Stimulated activated CD8-positive, alpha-beta memory T cell treated with anti-CD3 and anti-CD28 coated beads, Interleukin-4, amount 100 ng/mL, for 4 hours (primary cell): ENCODE measurements around the gene RETN.

ENCODE experiments used
- DNase-seq, 2 donors: peaks; one replicate each; pipeline ENCODE4 v3.0.0-alpha.2; 2020; ENCODE audit warnings: low read depth in 2 of 2, low spot score in 1 of 2

Gene RETN, protein sequence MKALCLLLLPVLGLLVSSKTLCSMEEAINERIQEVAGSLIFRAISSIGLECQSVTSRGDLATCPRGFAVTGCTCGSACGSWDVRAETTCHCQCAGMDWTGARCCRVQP

DNA sequence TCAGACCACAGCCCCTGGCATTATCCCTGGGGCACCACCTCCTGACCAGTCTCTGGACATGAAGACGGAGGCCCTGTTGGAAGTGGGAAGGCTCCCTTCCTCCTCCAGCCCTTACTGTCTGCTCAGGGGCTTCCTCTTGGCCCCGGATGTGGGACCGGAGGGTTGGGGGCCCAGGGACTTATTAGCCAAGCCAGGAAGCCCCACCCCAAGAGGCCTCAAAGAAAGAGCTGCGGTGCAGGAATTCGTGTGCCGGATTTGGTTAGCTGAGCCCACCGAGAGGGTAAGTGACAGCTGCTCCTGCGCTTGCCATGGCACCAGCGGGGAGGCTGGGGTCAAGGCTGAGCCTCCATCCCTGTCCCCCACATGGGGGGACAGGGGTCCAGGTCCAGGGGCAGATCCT, at the start of gene RETN:
Gene RETN (plus strand): TSS at position 208 of the 400 bp plus-strand sequence. CDS start 278 bp downstream, outside the sequence.
- no peak for DNase-seq

- DNase-seq: no peak
These were observed 49.0 kb upstream of the RETN start for GRCh38 chr19:7619671-7620441.

- no peak for DNase-seq
These were observed 48.1 kb upstream of the RETN start for GRCh38 chr19:7620442-7621412.

DNA sequence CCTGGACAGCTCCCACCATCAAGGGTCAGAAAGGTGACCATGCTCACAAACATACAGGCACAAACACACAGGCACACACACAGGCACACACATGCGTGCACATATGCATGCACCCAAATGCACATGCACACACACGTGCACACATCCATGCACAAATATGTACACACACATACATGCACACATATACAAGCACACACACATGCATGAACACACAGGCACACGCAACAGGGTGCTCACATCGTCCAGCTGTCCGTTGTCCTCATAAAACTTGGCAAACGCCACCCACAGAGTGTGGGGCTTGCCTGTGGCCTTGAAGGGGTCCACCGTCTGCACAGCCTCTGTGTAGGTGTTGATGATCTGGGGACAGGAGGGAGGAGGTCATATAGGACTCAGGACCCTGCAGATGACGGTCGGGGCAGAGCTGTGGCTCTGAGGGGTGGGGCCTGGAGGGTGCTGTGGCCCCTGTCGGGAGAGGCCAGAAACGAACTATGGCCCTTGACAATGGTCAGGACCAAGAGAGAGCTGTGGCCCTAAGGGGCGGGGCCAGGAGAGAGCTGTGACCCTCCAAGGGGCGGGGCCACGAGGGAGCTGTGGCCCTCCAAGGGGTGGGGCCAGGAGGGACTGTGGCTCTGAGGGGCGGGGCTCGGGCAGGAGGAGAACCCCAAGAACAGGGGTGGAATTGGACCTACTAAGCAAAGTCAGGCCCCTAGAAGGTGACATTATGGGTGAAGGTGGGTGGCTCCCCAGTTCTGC, 45.7 kb upstream of the RETN start:
- no peak for DNase-seq

- DNase-seq: no peak
These were observed 44.9 kb upstream of the RETN start for GRCh38 chr19:7623725-7624603.

- no peak for DNase-seq
These were observed 44.0 kb upstream of the RETN start for GRCh38 chr19:7624810-7625209.

DNA sequence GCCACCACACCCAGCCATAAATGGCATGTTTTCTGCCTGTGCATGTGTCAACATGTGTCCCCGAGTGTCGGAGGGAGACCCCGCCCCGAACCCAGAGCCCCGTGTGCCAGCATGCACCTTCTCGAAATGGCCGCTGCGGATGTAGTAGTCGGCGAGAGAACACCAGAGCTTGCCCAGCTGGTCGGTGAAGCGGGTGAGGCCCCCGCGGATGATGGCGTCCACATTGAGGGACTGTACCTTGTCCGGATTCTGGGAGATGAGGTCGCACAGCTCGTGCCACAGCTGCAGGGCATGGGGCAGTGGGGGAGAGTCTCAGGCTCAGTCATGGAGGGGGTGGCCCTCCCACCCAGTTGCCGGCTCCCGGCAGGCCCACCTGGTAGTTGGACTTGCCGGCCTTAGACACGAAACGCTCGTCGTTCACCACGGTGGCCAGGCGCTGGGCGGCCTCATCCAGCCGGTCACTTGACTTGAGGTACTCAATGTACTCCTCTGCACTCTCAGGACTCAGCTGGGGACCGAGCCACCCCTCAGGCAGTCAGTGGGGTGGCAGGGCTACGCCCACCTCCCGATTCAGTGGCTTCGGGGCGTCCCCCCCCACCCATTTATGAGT, 43.0 kb upstream of the RETN start:
- no peak for DNase-seq

DNA sequence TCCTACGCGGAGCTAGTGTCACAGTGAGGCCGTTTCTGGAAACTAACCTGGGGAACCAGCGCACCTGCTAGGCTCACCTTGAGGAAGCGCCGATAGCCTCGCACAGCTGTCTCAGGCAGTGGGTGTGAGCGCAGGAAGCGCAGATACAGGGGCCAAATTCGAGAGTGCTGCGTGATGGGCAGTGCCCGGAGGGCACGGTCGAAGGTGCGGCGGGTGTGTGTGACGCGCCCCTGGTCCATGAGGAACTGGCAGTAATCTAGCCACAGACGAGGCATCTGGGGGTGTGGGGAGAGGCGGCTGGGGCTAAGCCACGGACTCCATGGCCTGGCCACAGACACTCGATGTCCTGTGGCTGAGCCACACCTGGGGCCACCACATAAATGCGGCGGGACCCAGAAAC, 41.7 kb upstream of the RETN start:
- DNase-seq: no peak

- no peak for DNase-seq
These were observed 40.1 kb upstream of the RETN start for GRCh38 chr19:7628589-7629311.

DNA sequence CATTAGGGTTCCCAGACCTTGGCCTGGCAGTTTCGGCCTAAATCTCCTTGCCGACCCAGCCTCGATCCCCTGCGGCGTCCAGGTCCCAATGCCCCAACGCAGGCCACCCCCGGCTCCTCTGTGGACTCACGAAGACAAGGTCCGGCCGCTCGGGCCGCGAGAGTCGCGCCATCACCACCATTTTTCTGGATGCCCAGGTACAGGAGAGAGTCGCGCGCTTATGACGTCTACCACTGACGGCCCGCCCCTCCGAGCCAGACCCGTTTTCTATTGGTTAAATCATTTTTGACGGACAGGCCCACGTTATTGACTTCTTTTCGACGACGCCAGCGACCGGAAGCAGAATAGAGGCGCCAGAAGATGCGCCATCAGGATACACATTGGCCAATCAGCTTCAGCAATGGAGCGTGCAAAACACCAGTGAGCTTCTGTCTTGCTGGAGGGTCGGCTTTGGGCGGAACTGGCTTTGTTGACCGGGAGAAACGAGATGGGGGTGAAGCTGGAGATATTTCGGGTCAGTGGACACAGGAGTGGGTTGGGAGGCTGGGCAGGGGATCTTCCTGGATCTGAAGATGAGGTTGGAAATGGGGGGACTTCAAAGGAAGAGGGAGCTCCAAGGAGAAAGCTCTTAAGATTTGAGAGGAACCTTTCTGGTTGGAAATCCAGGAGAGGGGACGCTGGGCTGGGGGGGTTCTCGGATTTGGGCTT, 39.3 kb upstream of the RETN start, which contains the start of the genes PET100 and XAB2:
Gene PET100 (plus strand): TSS at position 447 of the 708 bp plus-strand sequence. CDS start 41 bp downstream, at position 488.
Gene XAB2 (minus strand): TSS at position 199 of the 708 bp plus-strand sequence. CDS start 18 bp downstream, at position 181.
- DNase-seq: peak; percentile 83 to 89

DNA sequence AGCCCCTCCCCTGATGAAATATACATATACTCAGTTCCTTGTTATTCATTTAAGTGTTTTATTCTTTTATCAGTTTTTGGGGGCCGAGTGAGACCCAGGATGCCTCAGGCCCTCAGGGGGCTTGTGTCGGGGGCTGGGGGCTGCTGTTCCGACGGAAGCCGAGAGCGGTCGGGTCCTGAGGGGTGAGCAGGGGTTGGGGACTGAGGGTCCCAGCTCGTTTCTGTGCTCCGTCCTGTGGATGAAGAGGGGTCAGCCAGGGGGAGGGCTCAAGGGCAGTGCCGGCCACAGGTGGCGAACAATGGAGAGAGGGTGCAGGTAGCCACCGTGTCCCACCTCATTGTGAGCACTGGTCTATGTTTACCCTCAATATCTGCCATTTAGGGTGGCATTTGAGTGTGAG, 37.3 kb upstream of the RETN start:
- DNase-seq: no peak

- DNase-seq: no peak
These were observed 36.3 kb upstream of the RETN start for GRCh38 chr19:7632340-7633203.

DNA sequence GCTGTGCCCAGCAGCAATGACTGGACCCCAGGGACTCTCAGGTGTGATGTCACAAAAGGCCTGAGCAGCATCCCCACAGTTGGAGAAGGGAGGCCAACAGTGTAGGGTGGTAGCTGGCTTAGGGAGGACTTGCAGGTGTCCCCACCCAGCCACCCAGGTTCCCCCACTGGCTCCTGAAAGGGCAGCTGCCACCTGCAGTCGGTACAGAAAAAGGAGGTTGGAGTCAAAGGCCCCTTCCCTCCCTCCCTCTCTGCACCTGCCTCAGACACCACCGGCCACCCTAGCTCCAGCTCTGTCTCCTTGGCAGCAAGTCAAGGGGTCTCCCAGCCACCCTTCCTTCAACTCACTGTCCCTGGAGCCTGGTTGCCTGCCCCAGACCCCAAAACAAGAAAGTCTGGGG, 35.2 kb upstream of the RETN start, which contains the start of gene PCP2:
Gene PCP2 (minus strand): TSS at position 22 of the 400 bp plus-strand sequence. CDS start 262 bp downstream, outside the sequence.
- no peak for DNase-seq

DNA sequence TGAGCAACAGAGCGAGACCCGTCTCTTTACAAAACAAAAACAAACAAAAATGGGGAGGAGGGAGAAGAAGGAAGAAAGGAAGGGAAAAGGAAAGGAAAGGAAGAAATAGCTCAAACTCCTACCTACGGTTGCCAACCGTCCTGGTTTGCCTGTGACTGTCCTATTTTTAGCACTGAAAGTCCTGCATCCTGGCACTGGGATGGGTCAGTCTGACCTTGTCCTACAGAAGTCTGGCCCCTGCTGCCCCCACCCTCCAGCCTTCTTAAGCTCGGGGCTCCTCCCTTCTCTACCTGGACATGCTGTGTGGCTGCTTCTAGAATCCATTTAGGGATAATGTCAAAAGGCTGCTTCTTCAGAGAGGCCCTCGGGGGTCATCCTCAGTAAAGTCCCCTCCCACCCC, 33.2 kb upstream of the RETN start:
- DNase-seq: no peak

GRCh38 chr19:7636317-7636690, 32.5 kb upstream of the RETN start:
- no peak for DNase-seq

- peak; percentile 82 to 91 for DNase-seq
These were observed 32.0 kb upstream of the RETN start, which contains the start of gene STXBP2 for GRCh38 chr19:7636691-7637373. TSS of gene STXBP2 (plus strand) at chr19:7637110. CDS start at chr19:7637150, 40 bp downstream.
